ENCODE data around the gene C9orf43. TPM values are rescaled to one million over a fixed set of nuclear protein-coding genes. Genes with fewer than 3 reads are reported as not detected.

C9orf43 gene
- total RNA-seq (2022) (1.1 and 1.9 TPM in 2 replicates), Bru-seq, nascent RNA (percentile 45 among the genes with signal in this experiment), BruChase-seq, experiment 1, labeled RNA remaining after a 2-hour chase (percentile 42 among the genes with signal in this experiment), BruChase-seq, experiment 2, labeled RNA remaining after a 6-hour chase (percentile 43 among the genes with signal in this experiment)
- long read RNA-seq, partial matches to known transcripts: 0 of 1 reads
- long read RNA-seq, other reads (novel, unspliced or antisense): 1 of 1 reads

DNA sequence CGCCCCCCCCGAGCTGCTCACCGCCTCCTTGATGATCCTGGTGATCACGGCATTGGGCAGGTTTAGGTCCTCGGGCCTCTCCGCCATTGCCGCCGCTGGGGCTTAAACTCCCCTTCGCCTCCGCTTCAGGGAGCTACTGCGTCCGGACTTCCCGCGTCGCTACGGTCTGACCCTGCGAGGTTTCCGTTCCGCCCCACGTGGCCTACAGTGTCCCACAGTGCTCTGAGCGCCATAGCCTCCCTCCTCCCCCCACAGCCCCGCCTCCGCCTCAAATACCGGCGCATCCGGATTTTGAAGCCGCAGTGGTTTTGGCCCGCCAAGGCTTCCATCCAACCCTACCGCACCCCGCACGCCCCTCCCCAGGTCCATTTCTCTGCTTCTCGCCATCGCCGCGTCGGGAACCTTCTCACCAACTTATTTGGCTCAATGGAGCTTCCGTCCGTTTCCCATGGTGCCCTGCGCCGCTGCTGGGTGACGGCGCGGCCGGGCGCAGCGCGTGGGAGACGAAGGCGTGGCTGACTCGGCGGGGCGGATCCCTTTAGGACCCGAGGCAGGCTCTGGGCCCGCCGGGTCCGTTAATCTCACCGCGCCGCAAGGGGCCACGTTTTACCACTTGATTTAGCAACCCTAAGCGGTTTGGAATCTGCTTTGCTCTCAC, at the start of gene C9orf43, which contains the start of gene POLE3:
C9orf43 (plus strand) TSS at position 541 of the 658 bp plus-strand sequence. CDS start 2,747 bp downstream, outside the sequence.
POLE3 (minus strand) TSS at position 469 of the 658 bp plus-strand sequence; CDS start at position 87, 382 bp downstream.
- Histone ChIP-seq H3K36me3 (ENCODE audit: control insufficient read depth, insufficient read depth, low read length) (0 out of 2 replicates have a peak, but pooled peaks cover 2% of the 10 kb centered on the region), H3K4me1 (peaks cover 3% of the 10 kb centered on the region; the same call in 1 of the 2 replicates), H3K9me3 (no peaks in the 10 kb centered on the region), H3K27me3 (replicated peaks; ENCODE audit: control insufficient read depth, insufficient read depth, low read length) (no peaks in the 10 kb centered on the region), H3K4me3 (ENCODE audit: low read depth, low read length) (peak within 1 kb of the TSS; percentile 89)
- H3K27me3 Mint-ChIP-seq (ENCODE audit: insufficient read depth, unreplicated experiment): no peaks in the 10 kb centered on the region
- H3K4me3 Mint-ChIP-seq (ENCODE audit: unreplicated experiment): peak within 1 kb of the TSS; percentile 88
- ChIA-PET POLR2A (interaction anchor here (0.9 to 1.3 kb wide), 11 partner anchors 10 to 183 kb away, joined by 3 to 15 read pairs (median 4); partner anchors contain the start of genes ALAD, BSPRY, CDC26 and HDHD3), CTCF (interaction anchor here (0.6 to 2.0 kb wide), 10 partner anchors 9 to 271 kb away, joined by 3 to 16 read pairs (median 4); partner anchors contain the start of genes ALAD, CDC26 and PRPF4)
- no TSS peak for BruUV-seq (replicated peaks)
- peak within 1 kb of the TSS; percentile 98 for H3K27ac Mint-ChIP-seq (ENCODE audit: unreplicated experiment)
- DNase-seq: peak; percentile 95
- peaks cover 49% of the 10 kb centered on the region for H3K36me3 Mint-ChIP-seq (ENCODE audit: insufficient read depth, unreplicated experiment)
- TF ChIP-seq, protein P1, sequence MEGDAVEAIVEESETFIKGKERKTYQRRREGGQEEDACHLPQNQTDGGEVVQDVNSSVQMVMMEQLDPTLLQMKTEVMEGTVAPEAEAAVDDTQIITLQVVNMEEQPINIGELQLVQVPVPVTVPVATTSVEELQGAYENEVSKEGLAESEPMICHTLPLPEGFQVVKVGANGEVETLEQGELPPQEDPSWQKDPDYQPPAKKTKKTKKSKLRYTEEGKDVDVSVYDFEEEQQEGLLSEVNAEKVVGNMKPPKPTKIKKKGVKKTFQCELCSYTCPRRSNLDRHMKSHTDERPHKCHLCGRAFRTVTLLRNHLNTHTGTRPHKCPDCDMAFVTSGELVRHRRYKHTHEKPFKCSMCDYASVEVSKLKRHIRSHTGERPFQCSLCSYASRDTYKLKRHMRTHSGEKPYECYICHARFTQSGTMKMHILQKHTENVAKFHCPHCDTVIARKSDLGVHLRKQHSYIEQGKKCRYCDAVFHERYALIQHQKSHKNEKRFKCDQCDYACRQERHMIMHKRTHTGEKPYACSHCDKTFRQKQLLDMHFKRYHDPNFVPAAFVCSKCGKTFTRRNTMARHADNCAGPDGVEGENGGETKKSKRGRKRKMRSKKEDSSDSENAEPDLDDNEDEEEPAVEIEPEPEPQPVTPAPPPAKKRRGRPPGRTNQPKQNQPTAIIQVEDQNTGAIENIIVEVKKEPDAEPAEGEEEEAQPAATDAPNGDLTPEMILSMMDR (IDR thresholded peaks at IDR 0.05; ENCODE audit: insufficient read depth in 1 of 2, low read depth in 1 of 2, low read length in 1 of 2, severe bottlenecking in 1 of 2, unreplicated experiment in 1 of 2): no peak
- peaks cover 20% of the 10 kb centered on the region for H3K4me1 Mint-ChIP-seq (ENCODE audit: low read depth, unreplicated experiment)
- no peaks in the 10 kb centered on the region for H3K9me3 Mint-ChIP-seq (ENCODE audit: unreplicated experiment)
- intact Hi-C loops (cut with micrococcal nuclease; ENCODE audit: unreplicated experiment): loop anchor here (1.0 to 5.0 kb wide), 7 partner anchors 9 to 248 kb away; partner anchors contain the start of genes ALAD, BSPRY, CDC26 and FKBP15

DNA sequence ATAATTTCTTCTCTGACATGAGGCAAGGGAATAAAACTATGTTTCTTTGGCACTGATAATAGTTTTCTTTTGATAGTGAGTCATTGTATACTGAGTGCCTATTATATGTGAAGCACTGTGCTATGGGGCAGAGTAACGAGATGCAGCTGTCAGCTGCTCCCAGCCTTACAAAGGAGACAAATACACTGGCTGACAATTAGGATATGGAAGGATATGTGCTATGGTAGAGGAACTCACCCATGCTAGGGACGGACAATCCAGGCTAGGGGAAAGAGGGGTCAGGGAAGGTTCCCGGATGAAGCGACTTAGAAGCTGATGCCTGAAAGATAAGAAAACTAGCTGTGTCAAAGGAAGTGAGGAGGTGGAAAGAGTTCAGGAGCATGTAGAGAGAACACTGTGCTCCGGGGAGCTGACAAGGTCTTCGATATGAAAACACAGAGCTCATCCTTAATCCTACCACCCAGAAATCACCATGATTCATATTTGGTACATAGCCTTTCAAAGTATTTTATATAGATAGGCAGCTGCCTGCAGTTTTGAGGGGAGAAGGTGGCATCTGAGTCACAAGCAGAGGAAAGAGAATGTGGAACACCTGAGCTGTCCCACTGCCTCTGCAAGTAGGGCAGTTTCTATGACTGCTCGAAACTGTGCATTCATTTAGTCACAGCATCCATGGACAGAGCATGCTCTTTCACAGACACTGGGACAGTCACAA, 49.1 kb upstream of the C9orf43 start:
- no peaks in the 10 kb centered on the region for H3K4me1 ChIP-seq
- no peaks in the 10 kb centered on the region for H3K9me3 ChIP-seq
- ChIA-PET POLR2A (no interaction called here), CTCF (interaction anchor here (0.6 kb wide), 1 partner anchor 31 kb away, joined by 4 read pairs; no protein-coding TSS in a partner anchor)
- H3K4me3 ChIP-seq (ENCODE audit: low read depth, low read length): no peak overlapping the region
- no peak overlapping the region for H3K4me3 Mint-ChIP-seq (ENCODE audit: unreplicated experiment)
- no peaks in the 10 kb centered on the region for H3K27me3 ChIP-seq (replicated peaks; ENCODE audit: control insufficient read depth, insufficient read depth, low read length)
- no TSS peak for BruUV-seq (replicated peaks)
- DNase-seq: no peak
- H3K9me3 Mint-ChIP-seq (ENCODE audit: unreplicated experiment): no peaks in the 10 kb centered on the region
- TF ChIP-seq, protein P1 (IDR thresholded peaks at IDR 0.05; ENCODE audit: insufficient read depth in 1 of 2, low read depth in 1 of 2, low read length in 1 of 2, severe bottlenecking in 1 of 2, unreplicated experiment in 1 of 2): no peak
- H3K4me1 Mint-ChIP-seq (ENCODE audit: low read depth, unreplicated experiment): no peaks in the 10 kb centered on the region
- H3K27ac Mint-ChIP-seq (ENCODE audit: unreplicated experiment): no peak overlapping the region
- intact Hi-C loops (cut with micrococcal nuclease; ENCODE audit: unreplicated experiment): no loop called here
- no peaks in the 10 kb centered on the region for H3K27me3 Mint-ChIP-seq (ENCODE audit: insufficient read depth, unreplicated experiment)
- H3K36me3 Mint-ChIP-seq (ENCODE audit: insufficient read depth, unreplicated experiment): no peaks in the 10 kb centered on the region
- H3K36me3 ChIP-seq (ENCODE audit: control insufficient read depth, insufficient read depth, low read length): no peaks in the 10 kb centered on the region

DNA sequence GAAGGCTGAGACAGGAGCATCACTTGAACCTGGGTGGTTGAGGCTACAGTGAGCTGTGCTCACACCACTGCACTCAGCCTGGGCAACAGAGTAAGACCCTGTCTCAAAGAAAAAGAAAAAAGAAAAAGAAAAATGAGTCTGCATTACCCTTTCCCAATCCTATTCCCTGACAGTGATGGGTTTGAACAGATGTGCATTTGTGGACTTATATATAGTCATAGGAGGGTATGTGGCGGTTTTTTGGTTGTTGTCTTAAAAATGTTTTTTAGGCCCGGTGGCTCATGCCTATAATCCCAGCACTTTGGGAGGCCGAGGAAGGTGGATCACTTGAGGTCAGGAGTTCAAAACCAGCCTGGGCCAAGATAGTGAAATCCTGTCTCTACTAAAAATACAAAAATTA, 47.2 kb upstream of the C9orf43 start:
- no TSS peak for BruUV-seq (replicated peaks)
- H3K9me3 Mint-ChIP-seq (ENCODE audit: unreplicated experiment): no peaks in the 10 kb centered on the region
- ChIA-PET POLR2A (no interaction called here), CTCF (interaction anchor here (1.1 kb wide), 1 partner anchor 40 kb away, joined by 3 read pairs; no protein-coding TSS in a partner anchor)
- H3K4me3 Mint-ChIP-seq (ENCODE audit: unreplicated experiment): no peak overlapping the region
- H3K27me3 ChIP-seq (replicated peaks; ENCODE audit: control insufficient read depth, insufficient read depth, low read length): no peaks in the 10 kb centered on the region
- no peaks in the 10 kb centered on the region for H3K27me3 Mint-ChIP-seq (ENCODE audit: insufficient read depth, unreplicated experiment)
- no peaks in the 10 kb centered on the region for H3K4me1 Mint-ChIP-seq (ENCODE audit: low read depth, unreplicated experiment)
- H3K4me1 ChIP-seq: no peaks in the 10 kb centered on the region
- H3K4me3 ChIP-seq (ENCODE audit: low read depth, low read length): no peak overlapping the region
- H3K36me3 ChIP-seq (ENCODE audit: control insufficient read depth, insufficient read depth, low read length): no peaks in the 10 kb centered on the region
- intact Hi-C loops (cut with micrococcal nuclease; ENCODE audit: unreplicated experiment): no loop called here
- no peak overlapping the region for H3K27ac Mint-ChIP-seq (ENCODE audit: unreplicated experiment)
- no peaks in the 10 kb centered on the region for H3K9me3 ChIP-seq
- DNase-seq: no peak
- H3K36me3 Mint-ChIP-seq (ENCODE audit: insufficient read depth, unreplicated experiment): no peaks in the 10 kb centered on the region
- TF ChIP-seq, protein P1 (IDR thresholded peaks at IDR 0.05; ENCODE audit: insufficient read depth in 1 of 2, low read depth in 1 of 2, low read length in 1 of 2, severe bottlenecking in 1 of 2, unreplicated experiment in 1 of 2): no peak

Data from Caco-2 (cell line).